ENCODE data around the gene SCUBE1.

DNA sequence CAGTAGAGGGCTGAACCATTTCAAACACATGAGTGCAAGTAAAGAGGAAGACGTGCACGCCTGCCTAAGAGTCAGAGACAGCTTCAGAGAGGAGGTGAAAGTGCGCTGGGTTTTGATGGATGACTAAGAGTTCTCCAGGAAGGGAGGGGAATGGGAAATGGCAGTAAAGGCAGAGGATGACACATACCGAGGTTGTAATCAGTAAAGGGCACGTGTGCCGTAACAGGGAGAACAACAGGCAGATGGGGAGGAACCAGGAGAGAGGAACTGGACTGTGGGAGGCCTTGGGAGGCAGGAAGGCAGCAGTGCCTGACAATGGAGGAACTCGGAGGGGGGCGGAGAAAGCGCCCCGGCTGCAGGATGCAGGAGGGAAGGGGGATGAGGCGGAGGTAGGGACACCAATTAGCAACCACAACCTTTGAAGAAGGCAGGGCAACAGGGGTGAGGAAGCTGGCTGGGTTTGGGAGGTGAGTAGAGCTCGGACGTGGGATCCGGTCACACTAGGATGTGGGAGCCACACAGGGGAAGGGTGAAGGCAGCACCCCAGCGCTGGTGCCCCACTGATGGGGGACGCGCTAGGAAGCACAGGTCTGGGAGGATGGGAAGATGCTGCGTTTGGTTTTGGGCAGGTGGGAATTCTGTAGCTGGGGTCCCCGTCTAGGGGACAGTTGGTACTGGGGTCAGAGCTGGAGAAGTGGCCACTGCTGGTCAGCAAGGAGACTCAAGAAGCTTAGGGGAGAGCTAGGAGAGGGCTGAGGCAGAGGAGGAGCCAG, 67.4 kb downstream of the SCUBE1 start:
- TF ChIP-seq POLR2AphosphoS5 (IDR thresholded peaks at IDR 0.05; ENCODE audit: borderline replicate concordance, low read depth, low read length): no peak
- TF ChIP-seq EZH2 (IDR thresholded peaks at IDR 0.05): no peak
- TF ChIP-seq FOXP2 (optimal IDR thresholded peaks at IDR 0.05; ENCODE audit: control extremely low read depth, extremely low read length, insufficient read depth): no peak
